HG03280 (cell line): ENCODE measurements around the gene PACRG.
"Not testable (repeated sequence)": the region's sequence is repeated elsewhere in the genome, so short reads cannot be mapped to it uniquely, and the experiment has no call there.

ENCODE experiments used
- ATAC-seq: cut with Tn5 transposase; IDR thresholded peaks from one replicate; pipeline ENCODE4 v1.9.1; 2021; ENCODE audit warnings: mild to moderate bottlenecking, moderate library complexity; ENCODE audit not compliant: unreplicated experiment

Gene PACRG

DNA sequence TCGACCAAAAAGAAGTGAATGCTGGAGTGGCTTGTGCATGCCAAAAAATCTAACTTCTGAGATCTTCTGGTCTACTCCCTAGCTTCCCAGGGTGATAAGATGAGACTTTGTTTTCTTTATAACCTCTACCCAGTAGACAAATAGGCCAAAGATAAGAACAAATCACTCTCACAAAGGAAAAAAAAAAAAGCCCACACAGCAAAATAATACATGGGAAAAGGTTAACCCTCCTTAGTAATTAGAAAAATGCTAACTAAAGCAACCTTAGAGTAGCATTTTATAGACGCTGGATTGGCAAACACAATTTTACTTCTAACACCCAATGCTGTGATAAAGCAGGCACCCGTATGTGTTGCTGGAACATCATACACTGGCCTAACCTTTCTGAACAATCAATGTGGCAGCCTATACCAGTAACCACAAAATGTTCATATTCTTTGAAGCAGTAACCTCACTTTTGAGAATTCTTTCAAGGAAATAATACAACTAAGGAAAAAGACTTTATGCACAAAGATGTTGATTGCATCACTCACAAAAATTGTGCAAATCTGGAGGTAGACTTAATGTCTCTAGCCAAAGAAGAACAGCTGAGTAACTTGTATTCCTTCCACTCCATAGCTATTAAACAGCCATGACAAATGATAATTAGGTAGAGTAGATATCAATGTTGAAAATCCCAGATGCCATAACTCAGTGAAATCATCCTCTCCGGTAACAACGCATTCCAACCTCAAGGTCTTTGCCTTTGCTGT, 570.5 kb downstream of the PACRG start:
- ATAC-seq, result no peak

GRCh38 chr6:163300838-163301237, 573.1 kb downstream of the PACRG start:
- ATAC-seq, result no peak

DNA sequence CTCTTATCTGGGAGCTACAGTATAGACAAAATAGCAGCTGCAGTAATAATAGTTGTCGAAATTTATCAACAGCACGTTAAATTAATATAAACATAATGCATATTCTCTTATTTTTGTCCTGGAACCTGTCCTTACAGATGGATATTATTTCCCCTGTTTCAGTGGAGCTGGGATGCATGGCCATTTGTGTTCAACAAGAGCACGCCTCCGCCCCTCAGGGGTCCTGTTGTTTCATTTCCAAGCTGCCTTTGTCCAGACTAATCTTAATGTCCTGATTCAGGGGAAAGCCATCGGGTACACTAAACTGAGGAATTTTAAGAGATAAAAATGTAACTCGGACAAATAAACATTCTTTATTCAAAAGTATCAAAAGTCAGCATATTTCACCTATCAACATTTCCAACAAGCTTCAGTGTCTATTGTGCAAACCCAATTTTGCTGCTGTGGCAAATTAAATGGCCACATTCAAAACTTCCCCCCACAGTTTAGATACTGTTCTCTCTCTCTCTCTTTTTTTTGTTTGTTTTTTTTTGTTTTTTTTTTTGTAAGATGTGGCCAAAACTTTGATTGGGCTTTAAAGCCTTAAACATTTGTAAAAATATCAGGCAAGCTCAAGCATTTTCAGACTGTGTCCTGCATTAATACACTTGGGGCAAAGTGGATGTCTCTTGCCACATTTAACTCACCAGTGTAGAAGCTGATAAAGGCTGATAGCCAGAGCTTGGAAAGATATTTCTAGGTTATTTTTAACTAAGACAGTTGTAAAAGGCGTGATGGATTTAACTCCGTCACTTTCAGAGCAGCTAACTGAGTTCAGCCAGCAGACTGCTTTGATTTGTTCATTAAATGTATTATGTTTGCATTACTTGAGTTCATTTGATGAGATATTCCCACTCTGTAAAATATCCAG, 574.2 kb downstream of the PACRG start:
- no peak for ATAC-seq

DNA sequence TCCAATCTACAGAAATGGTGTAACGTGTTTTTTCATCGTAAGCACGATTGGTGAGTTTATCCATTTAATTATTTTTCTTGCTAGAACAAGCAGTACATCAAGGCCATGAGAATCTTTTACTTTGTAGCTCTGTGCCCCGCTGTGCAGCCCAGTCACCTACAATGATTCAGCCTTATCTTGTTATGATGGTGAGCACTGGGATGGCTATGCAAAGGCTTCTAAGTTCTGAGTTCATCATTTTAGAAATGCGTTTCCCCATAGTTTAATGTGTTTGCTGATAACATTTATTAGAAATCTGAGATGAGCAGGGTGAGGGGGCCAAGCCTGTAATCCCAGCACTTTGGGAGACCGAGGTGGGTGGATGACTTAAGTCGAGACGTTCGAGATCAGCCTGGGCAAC, 575.0 kb downstream of the PACRG start:
- ATAC-seq, result no peak

DNA sequence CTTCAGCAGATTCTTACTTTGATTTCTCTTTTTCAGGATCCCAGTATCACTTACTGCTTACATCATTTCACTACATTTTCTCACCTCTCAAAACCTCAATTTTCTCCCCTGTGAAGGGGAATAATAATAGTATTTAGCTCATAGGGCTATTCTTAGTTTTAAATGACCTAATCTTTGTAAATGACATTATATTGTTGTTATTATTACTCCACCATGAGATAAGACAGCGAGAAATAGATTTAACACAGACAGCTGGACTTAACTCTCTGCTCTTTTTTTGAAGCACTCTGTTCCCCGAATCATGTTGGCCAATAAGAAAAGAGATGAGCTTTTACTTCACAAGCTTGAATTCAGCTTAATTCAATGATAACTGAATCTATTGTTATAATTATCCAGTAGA, 578.2 kb downstream of the PACRG start:
- ATAC-seq, result no peak

GRCh38 chr6:163308629-163309440, 581.1 kb downstream of the PACRG start:
- no peak for ATAC-seq

DNA sequence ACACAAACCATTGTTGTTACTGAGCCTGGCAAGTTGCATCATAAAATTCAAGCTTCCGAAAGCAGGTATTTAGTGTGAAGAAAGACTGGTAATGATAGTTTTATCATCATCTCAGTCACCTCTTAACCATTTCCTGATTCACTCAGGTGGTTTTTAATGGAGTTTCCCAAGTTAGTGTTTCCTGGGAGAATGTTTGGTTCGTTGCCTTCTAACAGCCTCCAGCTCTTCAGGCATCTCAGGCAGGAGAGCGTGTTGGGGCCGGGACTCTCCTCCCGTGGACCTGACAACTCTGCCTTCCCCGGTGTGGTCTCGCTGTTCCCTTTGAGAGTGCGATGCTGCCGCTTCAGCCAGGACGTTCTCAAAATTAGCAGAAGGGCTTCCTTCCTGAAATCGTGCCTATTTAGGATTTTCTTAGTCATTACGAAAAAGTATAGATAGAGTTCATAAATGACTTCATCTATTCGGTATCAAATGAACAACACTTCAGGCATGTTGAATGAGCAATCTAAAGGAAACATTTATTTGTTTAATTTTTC, 581.8 kb downstream of the PACRG start:
- ATAC-seq, result no peak

- no peak for ATAC-seq
Observed at GRCh38 chr6:163310096-163310972, 582.6 kb downstream of the PACRG start.

- ATAC-seq, result no peak
Observed at GRCh38 chr6:163310973-163311383, 583.2 kb downstream of the PACRG start.

GRCh38 chr6:163311830-163312229, 584.1 kb downstream of the PACRG start:
- ATAC-seq, result no peak

- ATAC-seq, result no peak
Observed at GRCh38 chr6:163313566-163313965, 585.8 kb downstream of the PACRG start.

DNA sequence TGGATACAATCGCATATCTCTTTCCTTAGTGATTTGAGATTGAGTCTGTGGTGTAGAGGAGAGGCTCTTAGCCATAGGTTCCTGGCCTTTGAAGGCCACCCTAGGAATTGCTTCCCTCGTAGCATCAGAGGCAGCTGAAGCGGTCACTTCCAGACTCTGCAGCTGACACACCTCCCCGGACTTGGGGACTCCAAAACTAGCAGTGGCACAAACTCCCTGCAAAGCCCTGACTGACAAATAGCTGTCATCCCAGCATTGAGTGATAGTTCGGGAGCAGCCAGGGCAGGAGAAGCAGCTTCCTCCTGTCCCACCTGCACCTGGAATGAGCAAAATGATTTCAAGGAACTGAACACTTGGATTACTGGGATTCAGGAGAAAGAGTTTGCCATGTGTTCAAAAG, 586.2 kb downstream of the PACRG start:
- ATAC-seq, result no peak

DNA sequence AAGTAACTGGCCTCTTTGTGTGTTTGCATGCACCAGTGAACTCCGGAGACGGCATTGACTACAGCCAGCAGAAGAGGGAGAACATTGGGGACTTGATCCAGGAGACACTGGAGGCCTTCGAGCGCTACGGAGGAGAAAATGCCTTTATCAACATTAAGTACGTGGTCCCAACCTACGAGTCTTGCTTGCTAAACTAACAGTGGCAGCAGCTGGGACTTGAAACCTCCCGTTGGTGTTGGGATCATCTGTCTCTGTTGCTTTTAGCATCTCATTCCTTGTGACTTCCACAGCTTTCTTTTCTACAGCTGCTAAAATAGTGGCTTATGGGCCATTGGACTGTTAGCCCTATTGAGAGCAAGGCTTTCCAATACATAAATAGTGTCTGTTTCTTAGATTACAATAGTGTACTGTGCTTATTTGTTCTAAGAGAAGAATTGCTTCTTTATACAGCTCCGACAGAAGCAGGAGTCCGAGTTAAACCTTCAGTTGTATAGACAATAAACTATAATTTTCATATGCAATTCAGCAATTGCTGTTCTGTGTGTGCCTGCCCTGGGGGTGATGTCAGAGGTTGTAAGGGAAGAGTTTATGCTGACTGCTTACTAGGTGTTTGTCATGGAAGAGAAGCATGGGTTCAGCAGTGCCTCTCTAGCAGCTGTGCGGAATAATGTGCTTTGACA, 587.2 kb downstream of the PACRG start:
- ATAC-seq, result no peak

DNA sequence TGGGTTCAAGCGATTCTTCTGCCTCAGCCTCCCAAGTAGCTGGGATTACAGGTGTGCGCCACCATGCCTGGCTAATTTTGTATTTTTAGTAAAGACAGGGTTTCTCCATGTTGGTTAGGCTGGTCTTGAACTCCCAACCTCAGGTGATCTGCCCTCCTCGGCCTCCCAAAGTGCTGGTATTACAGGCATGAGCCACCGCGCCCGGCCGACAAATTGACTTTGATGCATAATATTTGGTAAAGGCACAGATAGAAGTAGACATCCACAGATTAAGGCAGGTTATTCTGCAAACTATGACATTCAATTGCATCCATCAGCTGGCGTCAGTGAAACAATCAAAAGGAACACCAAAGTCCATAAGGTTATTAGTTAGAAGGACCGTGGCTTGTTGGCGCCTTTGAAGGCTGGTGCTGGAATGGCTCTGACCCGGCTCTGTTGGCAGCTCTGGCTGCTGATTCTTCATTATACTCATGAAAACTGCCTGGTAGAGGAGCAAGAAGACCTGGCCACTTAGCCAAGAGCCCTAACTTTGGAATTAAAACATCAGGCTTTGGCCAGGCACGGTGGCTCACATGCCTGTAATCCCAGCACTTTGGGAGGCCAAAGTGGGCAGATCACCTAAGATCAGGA, 589.2 kb downstream of the PACRG start:
- ATAC-seq, result not testable (repeated sequence)

GRCh38 chr6:163318071-163318786, 590.5 kb downstream of the PACRG start:
- no peak for ATAC-seq

GRCh38 chr6:163319609-163320366, 592.0 kb downstream of the PACRG start:
- ATAC-seq, result no peak

DNA sequence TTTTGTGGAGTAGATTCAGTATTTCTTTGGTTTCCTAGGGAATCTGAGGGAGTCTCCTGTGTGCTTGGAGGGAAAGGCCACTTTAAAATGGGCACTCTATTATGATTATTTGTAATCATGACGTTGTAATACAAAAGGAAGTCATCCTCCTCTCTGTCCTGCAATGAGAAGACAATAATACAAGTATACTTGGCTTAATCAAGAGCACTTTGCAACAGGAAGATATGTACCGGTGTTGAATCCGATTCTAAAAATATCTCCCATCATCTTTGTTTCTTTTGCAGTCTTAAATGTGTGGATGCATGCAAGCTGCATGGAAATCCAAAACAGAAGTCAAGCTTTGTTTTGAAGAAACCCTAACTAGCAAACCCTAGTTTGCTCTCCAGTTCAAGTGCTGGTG, 592.6 kb downstream of the PACRG start:
- no peak for ATAC-seq

GRCh38 chr6:163320804-163321203, 593.0 kb downstream of the PACRG start:
- no peak for ATAC-seq
